Measurements from ENCODE around the gene TRIM37.

GRCh38 chr17:59001158-59001814 lies 105.4 kb downstream of the TRIM37 start:
- TF ChIP-seq, protein P1, sequence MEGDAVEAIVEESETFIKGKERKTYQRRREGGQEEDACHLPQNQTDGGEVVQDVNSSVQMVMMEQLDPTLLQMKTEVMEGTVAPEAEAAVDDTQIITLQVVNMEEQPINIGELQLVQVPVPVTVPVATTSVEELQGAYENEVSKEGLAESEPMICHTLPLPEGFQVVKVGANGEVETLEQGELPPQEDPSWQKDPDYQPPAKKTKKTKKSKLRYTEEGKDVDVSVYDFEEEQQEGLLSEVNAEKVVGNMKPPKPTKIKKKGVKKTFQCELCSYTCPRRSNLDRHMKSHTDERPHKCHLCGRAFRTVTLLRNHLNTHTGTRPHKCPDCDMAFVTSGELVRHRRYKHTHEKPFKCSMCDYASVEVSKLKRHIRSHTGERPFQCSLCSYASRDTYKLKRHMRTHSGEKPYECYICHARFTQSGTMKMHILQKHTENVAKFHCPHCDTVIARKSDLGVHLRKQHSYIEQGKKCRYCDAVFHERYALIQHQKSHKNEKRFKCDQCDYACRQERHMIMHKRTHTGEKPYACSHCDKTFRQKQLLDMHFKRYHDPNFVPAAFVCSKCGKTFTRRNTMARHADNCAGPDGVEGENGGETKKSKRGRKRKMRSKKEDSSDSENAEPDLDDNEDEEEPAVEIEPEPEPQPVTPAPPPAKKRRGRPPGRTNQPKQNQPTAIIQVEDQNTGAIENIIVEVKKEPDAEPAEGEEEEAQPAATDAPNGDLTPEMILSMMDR (IDR thresholded peaks at IDR 0.05; ENCODE audit: insufficient read depth, low read depth, low read length) = no peak
- TF ChIP-seq EZH2 (IDR thresholded peaks at IDR 0.05; ENCODE audit: insufficient read depth, low read length) = no peak

All from astrocyte (in vitro differentiated cells and primary cell).